Measurements from ENCODE around the gene TBC1D32. TPM values are rescaled to one million over a fixed set of nuclear protein-coding genes. Genes with fewer than 3 reads are reported as not detected.

Gene TBC1D32
- polyA plus RNA-seq, 1 of the 3 experiments (the other 2 are of a cell fraction), result 2.3 TPM

GRCh38 chr6:121135425-121135824 lies 198.9 kb downstream of the TBC1D32 start (continued):
- no peak for TF ChIP-seq RXRA (IDR thresholded peaks at IDR 0.05; ENCODE audit: borderline replicate concordance, low read depth)
- no peak for TF ChIP-seq JUND (IDR thresholded peaks at IDR 0.05)
- TF ChIP-seq, protein P1, sequence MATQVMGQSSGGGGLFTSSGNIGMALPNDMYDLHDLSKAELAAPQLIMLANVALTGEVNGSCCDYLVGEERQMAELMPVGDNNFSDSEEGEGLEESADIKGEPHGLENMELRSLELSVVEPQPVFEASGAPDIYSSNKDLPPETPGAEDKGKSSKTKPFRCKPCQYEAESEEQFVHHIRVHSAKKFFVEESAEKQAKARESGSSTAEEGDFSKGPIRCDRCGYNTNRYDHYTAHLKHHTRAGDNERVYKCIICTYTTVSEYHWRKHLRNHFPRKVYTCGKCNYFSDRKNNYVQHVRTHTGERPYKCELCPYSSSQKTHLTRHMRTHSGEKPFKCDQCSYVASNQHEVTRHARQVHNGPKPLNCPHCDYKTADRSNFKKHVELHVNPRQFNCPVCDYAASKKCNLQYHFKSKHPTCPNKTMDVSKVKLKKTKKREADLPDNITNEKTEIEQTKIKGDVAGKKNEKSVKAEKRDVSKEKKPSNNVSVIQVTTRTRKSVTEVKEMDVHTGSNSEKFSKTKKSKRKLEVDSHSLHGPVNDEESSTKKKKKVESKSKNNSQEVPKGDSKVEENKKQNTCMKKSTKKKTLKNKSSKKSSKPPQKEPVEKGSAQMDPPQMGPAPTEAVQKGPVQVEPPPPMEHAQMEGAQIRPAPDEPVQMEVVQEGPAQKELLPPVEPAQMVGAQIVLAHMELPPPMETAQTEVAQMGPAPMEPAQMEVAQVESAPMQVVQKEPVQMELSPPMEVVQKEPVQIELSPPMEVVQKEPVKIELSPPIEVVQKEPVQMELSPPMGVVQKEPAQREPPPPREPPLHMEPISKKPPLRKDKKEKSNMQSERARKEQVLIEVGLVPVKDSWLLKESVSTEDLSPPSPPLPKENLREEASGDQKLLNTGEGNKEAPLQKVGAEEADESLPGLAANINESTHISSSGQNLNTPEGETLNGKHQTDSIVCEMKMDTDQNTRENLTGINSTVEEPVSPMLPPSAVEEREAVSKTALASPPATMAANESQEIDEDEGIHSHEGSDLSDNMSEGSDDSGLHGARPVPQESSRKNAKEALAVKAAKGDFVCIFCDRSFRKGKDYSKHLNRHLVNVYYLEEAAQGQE (IDR thresholded peaks at IDR 0.05; ENCODE audit: low read depth, low read length), result no peak
- TF ChIP-seq YY1 (IDR thresholded peaks at IDR 0.05; ENCODE audit: low read depth), result no peak
- no peak for TF ChIP-seq SMC3 (IDR thresholded peaks at IDR 0.05; ENCODE audit: low read depth, low read length)
- TF ChIP-seq SIN3A (IDR thresholded peaks at IDR 0.05; ENCODE audit: borderline replicate concordance, low read depth, low read length), result no peak
- TF ChIP-seq, protein P2, sequence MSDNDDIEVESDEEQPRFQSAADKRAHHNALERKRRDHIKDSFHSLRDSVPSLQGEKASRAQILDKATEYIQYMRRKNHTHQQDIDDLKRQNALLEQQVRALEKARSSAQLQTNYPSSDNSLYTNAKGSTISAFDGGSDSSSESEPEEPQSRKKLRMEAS (IDR thresholded peaks at IDR 0.05; ENCODE audit: low read depth), result no peak
- TF ChIP-seq MXI1 (IDR thresholded peaks at IDR 0.05; ENCODE audit: low read depth, low read length), result no peak
- no peak for TF ChIP-seq CHD2 (IDR thresholded peaks at IDR 0.05; ENCODE audit: low read length, partially characterized antibody)

DNA sequence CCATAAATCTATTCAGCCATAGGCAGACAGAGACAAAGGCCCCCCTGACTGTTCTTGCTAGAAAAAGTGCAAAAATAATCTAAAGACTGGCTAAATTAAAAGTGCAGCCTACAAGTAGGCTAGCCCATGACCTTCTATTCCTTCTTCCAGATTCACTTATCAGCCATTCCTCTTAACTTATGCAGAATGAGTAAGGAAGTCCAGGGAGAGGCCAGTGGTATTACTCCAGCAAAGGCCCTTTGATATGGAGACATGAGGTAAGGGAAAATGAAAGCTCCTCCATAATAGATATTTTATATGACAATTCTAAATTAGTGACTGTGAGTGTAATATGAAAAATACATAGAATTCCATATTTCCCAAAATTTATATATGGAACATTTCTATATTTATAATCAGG lies 199.4 kb downstream of the TBC1D32 start:
- H3K4me3 ChIP-seq (ENCODE audit: low read depth in 2 of 2, low read length in 1 of 2), result no peak overlapping the region
- ChIA-PET POLR2A (no interaction called here), CTCF (interaction anchor here (0.8 to 1.9 kb wide), 2 partner anchors 16 to 173 kb away, joined by 4 read pairs; no protein-coding TSS in a partner anchor)
- no peaks in the 10 kb centered on the region for H3K27me3 ChIP-seq (ENCODE audit: insufficient read depth)
- no peak overlapping the region for H2AFZ ChIP-seq (ENCODE audit: low read depth)
- no peak for DNase-seq
- TF ChIP-seq POLR2AphosphoS5 (IDR thresholded peaks at IDR 0.05; ENCODE audit: low read depth, low read length), result no peak
- TF ChIP-seq FOXJ3 (CRISPR knock-in tag; IDR thresholded peaks at IDR 0.05), result no peak
- TF ChIP-seq USF2 (IDR thresholded peaks at IDR 0.05; ENCODE audit: borderline replicate concordance, low read depth, low read length), result no peak
- no peak for TF ChIP-seq PBX3 (IDR thresholded peaks at IDR 0.05)
- no peak for TF ChIP-seq RCOR1 (IDR thresholded peaks at IDR 0.05; ENCODE audit: low read length)
- TF ChIP-seq MEF2A (IDR thresholded peaks at IDR 0.05; ENCODE audit: borderline replicate concordance, low read depth), result no peak
- no peak for TF ChIP-seq USF1 (IDR thresholded peaks at IDR 0.05; ENCODE audit: borderline replicate concordance, low read depth)
- H3K9ac ChIP-seq, result no peak overlapping the region
- no peaks in the 10 kb centered on the region for H3K9me2 ChIP-seq
- no peak overlapping the region for H3K27ac ChIP-seq (ENCODE audit: low read depth in 2 of 2, low read length in 1 of 2)
- H3K4me2 ChIP-seq, result no peak overlapping the region
- H3K79me2 ChIP-seq (ENCODE audit: insufficient read depth), result no peaks in the 10 kb centered on the region
- H3F3A ChIP-seq (replicated peaks; ENCODE audit: insufficient read depth), result peaks cover 4% of the 10 kb centered on the region
- H3K9me3 ChIP-seq, result no peaks in the 10 kb centered on the region
- no peaks in the 10 kb centered on the region for H4K20me1 ChIP-seq (ENCODE audit: insufficient read depth)
- H3K36me3 ChIP-seq (replicated peaks in 1 of 2; ENCODE audit: control insufficient read depth in 1 of 2, insufficient read depth in 2 of 2, low read length in 1 of 2), result peaks cover 0 to 3% of the 10 kb centered on the region in 2 experiments
- H3K4me1 ChIP-seq (ENCODE audit: control insufficient read depth in 1 of 2, insufficient read depth in 2 of 2, low read depth in 1 of 2, low read length in 1 of 2), result no peaks in the 10 kb centered on the region
